Right renal cortex interstitium (tissue), 3 donors: Measurements from ENCODE around the gene AUTS2. TPM values are rescaled to one million over a fixed set of nuclear protein-coding genes. Genes with fewer than 3 reads are reported as not detected.

Experiments
- DNase-seq, 3 donors: peaks; one replicate each; pipeline ENCODE4 v3.0.0-alpha.2; 2013; ENCODE audit warnings: low read depth in 3 of 3, low spot score in 2 of 3
- polyA plus RNA-seq, 3 donors: library from polyadenylated mRNA; unstranded; fragments of 120-200 nt; gene quantifications; one replicate each; pipeline ENCODE4 v1.2.1, GENCODE V29; 2013; ENCODE audit not compliant: insufficient read length in 3 of 3

The AUTS2 gene
- polyA plus RNA-seq, 3 donors: 51.6 to 66.2 (median 55.2) TPM

DNA sequence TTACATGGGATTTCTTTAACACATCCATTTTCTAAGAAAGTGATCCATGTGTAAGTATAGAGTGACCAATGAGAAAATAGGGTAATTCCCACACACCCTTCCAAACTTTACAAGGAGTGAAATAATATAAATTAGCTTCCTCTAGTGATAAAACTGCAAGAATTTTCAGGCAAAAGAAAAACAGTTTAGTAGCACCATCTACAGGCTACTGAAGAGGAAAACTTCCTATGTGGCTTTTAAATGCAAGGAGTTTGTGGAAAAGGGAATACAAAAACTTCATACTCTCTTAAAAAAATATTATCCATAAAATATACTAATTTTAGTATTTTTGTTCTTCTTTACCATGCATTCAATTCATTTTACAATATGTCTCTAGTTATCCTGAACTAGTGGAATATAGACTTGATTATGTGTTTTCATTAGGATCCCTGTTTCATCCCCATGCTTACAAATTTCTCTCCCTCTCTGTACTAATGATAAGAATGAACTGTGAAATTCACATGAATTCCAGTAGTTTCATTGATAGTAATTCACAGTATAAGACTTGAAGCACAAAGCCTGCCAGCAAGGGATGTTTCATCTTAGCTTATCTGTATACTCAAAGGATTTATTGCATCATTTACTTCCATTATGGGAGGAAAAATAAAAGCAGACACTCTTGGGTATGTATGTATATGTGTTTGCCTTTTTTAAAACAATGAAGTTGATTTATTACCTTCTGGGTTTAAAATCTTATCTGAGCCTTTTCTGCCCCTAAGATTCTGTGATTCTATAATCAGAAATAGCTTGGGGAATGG lies 442.9 kb downstream of the AUTS2 start:
- DNase-seq: no peak

DNA sequence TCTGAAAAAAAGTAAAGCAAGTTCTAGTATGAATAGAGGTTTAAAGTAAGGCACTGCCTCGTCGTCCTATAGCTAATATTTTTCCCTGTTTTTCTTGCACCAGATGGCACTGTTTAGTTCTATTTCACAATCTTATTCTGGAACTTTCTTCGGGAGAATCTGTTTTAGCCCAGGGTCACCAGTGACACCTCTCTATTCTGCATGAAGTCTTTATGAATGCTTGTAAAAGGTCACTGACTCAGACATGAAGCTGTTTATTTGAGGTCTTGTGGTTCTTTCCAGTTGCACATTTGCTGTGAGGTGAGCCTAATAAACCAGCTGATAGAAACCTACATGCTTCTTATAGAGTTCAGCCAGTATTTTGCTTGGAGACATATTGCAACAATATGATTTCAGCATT lies 444.3 kb downstream of the AUTS2 start:
- no peak for DNase-seq

DNA sequence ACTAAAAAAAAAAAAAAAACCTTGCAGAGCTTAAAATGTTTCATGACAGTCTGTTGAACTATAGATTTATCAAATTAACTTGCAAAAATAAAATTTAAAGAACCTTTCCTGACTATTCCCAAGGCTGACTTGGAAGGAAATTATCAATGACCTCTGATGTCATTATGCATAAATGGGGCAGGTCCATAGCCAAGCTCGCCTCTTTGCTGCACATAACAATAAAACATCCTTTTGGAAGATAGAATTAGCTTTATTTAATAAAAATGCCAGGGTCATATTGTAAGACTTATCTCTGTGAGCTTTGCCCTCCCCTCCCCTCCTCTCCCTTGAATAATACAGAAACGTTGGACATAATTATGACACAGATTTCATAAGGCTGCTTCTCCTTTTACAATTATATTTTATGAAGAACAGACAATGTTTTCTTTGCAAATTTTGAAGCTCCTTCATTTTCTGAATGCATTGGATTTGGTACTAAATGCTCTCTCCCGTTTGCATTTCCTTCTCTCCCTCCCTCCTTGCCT lies 444.8 kb downstream of the AUTS2 start:
- DNase-seq: no peak

DNA sequence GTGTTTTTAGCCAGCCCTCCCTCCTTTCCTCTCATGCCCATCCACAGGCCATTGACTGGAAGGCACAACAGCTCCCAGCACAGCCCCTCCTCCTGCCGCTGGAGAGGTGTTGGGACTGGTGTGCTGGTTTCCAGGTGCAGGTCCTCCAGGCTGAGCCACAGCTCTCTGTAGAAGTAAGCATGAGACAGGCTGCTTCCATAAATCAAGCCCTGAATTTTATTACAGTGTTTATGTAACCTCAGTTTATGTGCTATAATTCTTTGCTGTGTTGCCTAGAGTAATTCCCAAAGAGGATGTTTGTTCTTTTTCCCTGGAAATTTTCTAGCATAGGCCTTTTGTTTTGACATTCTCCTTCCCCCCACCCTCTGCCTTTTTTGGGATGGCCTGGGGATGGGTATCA lies 445.8 kb downstream of the AUTS2 start:
- DNase-seq: peak in 1 of 3 donors; percentile 59

DNA sequence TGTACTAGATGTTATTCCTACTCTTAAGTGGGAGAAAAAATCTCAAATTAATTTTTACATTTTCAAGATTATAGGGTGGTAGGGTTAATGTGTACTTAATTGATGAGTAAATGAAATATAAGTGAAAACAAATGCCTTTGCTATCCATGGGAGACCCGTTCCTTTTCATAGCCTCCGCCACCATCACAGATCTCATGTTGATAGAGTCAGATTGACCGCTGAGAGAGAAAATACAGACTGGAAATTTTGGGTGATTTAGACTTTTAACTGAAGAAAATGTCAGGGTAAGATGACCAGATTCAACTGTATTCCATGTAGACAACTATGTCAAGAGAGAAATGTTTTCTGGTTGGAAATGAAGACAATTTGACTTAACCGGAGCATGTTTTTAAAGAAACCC lies 446.2 kb downstream of the AUTS2 start:
- no peak for DNase-seq

DNA sequence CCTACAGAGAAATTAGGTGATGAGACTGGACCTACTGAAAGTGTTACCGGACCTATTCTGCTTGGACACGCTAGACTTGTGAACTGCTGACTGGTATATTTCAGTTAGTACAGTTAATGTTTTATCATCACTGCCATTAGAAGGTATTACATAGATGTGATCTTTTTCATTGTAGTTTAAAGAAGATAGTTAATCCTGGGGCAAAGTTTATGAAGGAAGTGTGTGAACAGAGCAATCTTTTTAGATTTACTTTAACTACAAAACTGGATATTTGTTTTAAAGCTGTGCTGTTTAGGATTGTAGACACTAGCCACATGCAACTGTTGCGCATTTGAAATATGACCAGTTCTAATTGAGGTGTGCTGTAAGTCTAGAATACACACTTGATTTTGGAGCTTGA lies 446.7 kb downstream of the AUTS2 start:
- no peak for DNase-seq

DNA sequence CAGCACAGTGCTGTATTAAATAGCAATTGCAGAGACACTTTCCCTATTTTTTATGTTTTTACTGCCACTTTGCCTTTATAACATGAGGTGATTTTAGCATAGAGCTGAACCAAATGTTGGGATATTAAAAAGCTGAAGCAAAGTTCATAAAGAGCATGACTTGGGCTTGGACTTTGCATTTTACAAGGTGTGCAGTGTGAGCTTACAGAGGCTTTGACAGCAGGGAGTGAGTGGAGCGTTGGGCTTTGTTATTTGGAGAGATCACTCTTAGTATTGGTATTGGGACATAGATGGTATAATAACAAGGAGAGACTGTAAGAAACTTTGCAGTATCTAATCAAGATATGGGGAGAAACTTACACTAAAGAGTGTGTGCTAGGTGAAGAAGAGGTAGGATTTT lies 449.1 kb downstream of the AUTS2 start:
- no peak for DNase-seq

DNA sequence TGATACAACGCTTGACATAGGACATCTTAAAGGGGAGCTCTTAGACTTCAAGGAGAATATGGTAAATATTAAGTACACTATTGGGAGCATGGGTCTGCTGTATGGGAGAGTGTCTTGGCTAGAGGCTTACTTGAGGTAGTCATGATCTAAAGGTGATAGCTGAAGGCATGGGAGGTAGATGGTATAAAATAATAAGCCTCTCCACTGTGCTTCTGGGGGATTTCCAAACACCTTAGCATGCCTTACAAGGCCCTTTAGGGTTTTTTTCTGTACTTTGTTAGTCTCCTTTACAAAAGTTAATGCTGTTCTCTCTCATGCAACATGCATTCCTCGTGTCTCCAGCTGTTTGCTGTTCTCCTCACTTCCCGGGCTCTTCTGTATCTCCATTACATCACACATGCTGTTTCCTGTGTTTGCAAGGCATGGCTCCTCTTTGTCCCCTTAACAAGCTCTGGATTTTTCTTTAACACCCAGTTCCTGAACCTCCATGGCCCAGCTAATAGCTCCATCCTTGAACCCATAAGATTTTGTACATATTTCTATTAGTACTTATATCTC lies 449.7 kb downstream of the AUTS2 start:
- DNase-seq: no peak

DNA sequence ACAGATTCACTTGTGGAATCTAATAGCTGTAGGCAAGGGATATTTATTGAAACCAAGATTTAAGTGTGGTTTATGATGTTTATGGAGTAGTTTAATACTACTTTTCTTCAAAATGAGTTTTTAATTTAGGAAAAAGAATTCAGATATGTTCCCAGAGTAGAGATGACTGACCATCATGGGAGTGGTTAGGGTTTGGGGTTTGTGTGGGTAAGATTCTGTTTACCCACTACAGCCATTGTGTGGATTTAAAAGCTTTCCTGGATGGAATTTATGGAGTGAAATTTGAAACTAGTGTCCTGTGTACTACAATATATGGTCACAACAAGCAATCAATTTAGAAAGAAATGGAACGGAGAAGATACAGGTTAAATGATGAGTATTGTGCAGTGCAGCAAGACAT lies 453.5 kb downstream of the AUTS2 start:
- DNase-seq: no peak

DNA sequence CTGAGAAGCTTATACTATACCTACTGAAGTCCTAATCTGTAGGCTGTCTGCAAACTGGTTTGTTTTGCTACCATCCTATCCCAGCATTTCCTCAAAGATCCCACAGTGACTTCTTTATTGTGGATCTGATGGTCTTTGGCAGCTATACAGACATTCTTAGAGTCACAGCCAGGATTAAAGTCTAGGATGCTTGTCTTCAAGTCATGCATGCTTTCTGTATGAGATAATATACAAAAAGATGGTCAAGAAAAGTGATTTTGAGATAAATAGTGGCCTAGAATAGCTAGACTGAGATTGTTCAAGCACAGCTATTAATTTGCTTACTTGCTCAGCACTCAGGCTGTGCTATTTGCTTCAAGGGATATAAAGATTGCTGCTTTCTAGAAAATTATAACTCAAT lies 454.4 kb downstream of the AUTS2 start:
- no peak for DNase-seq

DNA sequence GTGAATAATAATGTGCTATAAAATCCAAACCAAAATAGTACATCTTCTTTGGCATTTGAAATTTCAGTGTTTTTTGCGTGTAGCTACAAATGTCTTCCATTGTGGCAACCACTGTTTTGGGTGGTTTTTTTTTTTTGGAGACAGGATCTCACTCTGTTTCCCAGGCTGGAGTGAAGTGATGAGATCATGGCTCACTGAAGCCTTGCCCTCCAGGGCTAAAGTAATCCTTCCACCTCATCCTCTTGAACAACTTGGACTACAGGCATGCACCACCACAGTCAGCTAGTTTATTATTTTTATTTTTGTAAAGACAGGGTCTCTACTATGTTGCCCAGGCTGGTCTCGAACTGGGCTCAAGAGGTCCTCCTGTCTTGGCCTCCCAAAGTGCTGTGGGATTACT lies 455.1 kb downstream of the AUTS2 start:
- no peak for DNase-seq

DNA sequence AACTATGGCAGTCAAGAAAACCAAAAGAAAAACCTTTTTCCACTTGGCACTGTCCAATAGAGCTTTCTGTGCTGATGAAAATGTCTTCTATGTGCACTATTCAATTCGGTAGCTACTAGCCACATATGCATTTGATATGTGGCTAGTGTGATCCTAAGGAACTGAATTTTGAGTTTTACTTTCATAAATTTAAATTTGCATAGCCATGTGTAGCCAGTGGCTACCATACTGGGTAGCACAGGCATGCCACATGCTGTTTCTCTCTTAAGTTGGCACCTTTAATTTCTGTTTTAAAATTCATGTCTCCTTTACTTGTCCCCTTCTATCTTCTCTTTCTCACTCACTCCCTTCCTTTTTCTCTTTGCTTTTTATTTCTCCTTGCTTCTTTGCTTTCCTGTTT lies 455.7 kb downstream of the AUTS2 start:
- no peak for DNase-seq

DNA sequence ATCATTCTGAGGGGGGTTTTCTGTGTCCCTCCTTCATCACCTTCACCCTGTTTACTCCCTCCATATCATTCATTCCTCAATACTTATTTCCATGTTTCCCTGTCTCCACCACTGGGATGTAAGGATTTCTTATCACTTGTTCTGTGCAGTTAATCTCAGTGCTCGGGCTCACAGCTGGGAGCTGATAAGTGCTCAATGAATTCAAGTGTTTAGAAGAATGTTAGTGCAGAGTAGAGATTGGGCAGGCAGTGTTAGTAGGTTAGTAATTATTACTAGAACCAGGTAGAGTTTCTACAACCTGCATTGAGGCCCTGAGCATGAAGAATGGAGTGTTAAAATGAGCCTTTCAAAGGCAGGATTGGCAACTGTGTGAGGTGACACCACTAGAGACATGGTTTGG lies 458.1 kb downstream of the AUTS2 start:
- DNase-seq: no peak

DNA sequence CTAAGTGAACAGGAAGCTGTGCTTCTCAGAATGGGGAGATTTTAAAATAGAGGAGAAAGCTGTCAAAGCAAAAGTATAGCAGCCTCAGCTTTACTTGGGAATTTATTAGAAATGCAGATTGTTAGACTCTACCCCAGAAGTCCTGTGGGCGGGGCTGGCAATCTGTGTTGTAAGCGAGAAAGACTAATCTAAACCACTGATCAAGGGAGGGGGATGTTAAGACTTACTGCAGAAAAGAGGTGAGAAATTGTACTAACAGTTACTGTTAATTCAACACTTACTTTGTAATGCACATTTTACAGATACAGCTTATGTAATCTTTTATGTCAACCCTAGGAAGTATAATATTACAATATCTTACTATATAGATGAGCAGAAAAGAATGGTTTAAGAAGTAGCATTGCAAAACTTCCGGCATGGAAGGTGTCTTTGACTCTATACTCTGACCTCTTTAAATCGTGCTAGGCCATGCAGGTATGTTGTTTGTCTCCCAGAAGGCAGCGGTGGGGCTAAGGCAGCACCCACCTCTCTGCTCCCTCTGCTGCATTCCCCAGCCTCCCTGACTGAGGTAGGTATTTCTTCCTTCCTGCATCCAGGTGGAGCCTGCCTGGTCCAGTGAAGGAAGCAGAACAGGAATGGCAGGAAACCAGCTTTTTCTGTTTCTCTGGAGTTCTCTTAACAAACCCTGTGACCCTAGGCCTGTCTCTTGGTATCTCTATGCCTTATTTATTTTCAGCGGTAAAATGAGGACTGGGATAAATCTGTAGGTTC lies 462.2 kb downstream of the AUTS2 start:
- no peak for DNase-seq

DNA sequence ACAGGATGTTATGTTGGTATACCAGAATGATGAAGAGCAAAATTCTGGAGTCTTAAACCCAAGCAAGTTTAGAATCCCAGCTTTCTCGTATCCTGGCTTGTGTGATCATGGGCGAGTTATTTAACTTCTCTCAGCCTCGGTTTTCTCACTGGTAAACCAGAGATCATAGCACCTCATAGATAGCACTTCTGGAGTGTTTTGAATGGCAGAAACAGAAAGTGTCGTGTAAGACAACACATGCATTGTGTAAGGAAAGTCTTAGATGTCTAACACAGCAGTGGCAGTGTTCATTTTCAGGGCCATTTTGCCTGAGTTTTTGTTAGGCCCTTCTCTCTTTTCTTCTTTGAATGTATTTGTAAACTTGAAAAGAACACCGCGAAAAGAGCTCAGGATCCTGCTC lies 465.1 kb downstream of the AUTS2 start:
- no peak for DNase-seq

DNA sequence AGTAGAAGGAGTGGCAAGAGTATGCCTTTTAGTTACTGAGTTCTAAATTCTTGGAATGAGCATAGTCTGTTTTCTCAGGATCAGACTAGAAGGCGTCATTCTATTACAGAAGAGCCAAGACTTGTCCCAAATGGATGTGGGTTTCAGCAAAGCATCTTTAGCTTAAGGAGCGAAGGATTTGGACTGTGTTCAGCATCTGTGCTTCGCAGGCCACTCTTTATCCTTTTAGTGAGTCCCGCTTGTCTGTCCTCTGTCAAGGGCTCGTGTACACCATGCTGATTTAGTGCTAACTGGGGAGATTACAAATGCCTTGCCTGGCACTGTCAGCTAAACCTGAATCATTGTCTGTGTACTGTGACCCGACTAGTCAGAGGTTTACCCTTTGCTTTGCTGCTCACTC lies 465.7 kb downstream of the AUTS2 start:
- DNase-seq: no peak

DNA sequence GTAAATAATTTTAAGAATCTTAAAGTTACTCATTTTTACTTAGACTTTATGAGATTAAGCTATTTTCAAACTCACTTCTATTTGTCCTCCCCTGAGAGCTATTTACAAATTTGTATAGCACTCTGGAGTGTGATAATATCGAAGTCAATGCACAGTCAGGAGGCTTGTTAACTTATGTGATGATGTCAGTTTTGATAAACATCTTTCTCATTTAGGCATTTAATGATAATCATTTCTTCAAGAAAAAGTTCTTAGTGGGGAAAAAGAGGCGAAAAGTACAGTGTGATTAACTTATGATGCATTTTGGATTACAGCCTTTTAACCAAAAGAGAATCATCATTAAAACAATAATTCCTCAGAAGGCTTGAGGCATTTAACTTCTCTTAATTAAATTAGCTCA lies 468.6 kb downstream of the AUTS2 start:
- no peak for DNase-seq

DNA sequence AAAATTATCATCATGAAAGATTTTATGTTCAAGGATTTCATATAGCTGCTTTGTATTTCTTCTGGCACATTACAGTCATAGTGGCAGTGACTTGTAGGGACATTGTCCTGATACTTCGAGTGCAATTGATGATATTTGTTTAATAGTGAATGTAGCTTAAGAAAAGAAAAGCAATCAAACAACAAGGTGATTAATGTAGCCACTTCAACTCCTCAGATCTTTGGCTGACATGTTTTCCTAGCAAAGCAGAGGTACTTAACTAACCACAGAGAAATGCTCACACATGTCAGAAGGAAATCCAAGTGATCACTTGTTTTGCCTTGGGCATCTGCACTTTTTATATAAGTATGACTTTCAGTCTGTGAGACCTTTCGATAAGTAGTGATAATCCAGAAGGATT lies 470.3 kb downstream of the AUTS2 start:
- no peak for DNase-seq

DNA sequence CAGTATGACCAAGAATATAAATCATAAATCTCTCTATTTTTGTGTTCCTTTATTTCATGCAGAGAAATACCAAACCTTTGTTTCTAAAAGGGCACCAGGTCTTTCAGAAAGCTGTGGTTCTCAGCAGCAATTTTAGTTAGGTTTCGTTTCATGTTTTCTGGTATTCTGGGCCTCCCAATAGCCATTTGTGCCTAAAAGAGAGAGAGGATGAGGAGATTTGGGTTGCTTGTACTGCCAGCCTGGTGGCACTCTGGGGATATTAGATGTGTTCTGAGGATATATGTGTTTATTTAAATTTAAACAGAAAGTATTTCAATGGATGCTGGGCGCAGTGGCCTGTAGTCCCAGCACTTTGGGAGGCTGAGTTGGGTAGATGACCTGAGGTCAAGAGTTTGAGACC lies 471.7 kb downstream of the AUTS2 start:
- DNase-seq: no peak

DNA sequence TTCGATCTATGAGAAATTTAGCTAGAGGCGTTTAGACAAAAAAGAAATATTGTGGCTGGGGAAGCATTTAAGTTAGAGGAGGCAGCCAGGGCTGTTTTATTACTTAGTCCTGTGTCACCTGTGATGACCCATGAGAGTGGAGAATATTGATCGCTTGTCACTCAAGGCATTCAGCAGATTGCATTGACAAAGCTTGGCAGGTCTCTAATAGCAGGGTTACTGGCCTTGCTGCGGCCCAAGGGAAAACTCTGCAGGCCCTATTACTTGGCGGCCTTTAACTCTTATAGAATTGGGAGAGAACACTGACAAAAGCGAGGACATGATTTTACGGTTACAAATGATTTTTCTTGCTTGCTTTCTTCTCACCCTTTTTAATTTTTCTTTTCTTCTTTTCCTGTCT lies 473.5 kb downstream of the AUTS2 start:
- DNase-seq: no peak

DNA sequence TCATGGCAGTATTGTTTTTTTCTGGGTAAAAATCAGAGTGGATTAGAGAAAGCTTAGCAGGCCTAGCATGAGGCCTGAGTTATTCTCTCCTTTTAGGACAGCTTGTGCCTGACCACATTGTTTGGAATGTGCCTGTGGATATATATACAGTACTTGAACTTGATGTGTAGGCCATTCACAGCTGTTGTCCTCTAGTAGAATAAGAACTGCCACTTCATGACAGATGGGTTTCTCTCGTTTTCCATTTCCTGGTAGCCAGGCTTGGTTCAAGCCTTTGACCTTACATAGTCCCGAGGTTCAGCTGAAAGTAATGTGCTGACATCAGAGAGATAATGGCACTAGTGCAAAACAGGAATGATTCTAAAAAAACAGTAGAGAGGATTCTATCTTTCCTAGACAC lies 473.9 kb downstream of the AUTS2 start:
- no peak for DNase-seq

DNA sequence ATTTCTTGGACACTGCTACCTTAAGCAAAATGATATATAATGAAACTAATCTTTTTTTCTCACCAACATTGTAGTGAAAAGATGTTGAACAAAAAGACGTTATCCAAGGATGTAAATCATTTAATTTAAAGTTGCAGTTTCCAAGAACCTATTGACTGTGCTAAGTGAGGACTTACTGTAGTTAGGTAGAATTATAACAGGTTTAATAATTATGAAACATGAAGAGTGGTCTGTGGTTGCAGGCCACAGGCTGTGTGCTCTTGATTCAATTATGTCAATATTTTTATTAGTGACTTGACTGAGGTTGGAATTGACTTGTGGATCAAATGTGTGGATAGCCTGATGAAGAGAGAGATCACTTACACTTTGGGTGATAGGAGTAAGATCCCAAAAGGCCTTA lies 478.1 kb downstream of the AUTS2 start:
- DNase-seq: no peak
